H9 (cell line): ENCODE results near the gene ARHGAP26. TPM values are rescaled to one million over a fixed set of nuclear protein-coding genes. Genes with fewer than 3 reads are reported as not detected.
A peak's percentile ranks its signal among the peaks of the same experiment; 100 is the strongest.

ENCODE experiments used
- DNase-seq: peaks from one replicate; pipeline ENCODE4 v3.0.0-alpha.2; 2017
- H2AFZ ChIP-seq: one replicate; pipeline ENCODE4 v1.6.1; 2013; ENCODE audit warnings: mild to moderate bottlenecking, low read length, control low read depth, moderate library complexity
- H2AK5ac ChIP-seq: 2 replicates; pipeline ENCODE4 v1.6.1; 2013; ENCODE audit warnings: low read length, control low read depth, mixed read lengths; ENCODE audit not compliant: insufficient read length
- H2BK120ac ChIP-seq: one replicate; pipeline ENCODE4 v1.6.1; 2013; ENCODE audit warnings: low read depth, mild to moderate bottlenecking, low read length, control low read depth, inconsistent platforms; ENCODE audit not compliant: poor library complexity, severe bottlenecking
- H2BK12ac ChIP-seq: 2 replicates; pipeline ENCODE4 v1.6.1; 2013; ENCODE audit warnings: low read length, control low read depth, mixed read lengths, low read depth; ENCODE audit not compliant: insufficient read length
- H2BK15ac ChIP-seq: 2 replicates; pipeline ENCODE4 v1.6.1; 2013; ENCODE audit warnings: low read depth, low read length, control low read depth
- H2BK20ac ChIP-seq: one replicate; pipeline ENCODE4 v1.6.1; 2013; ENCODE audit warnings: low read depth, mild to moderate bottlenecking, low read length, control low read depth, inconsistent platforms; ENCODE audit not compliant: poor library complexity, severe bottlenecking
- H2BK5ac ChIP-seq: 2 replicates; pipeline ENCODE4 v1.6.1; 2013; ENCODE audit warnings: low read length, control low read depth, mixed read lengths; ENCODE audit not compliant: insufficient read length
- H3K14ac ChIP-seq: 2 replicates; pipeline ENCODE4 v1.6.1; 2013; ENCODE audit warnings: low read length, control low read depth; ENCODE audit not compliant: insufficient read depth
- H3K18ac ChIP-seq: 2 replicates; pipeline ENCODE4 v1.6.1; 2013; ENCODE audit warnings: low read depth, mild to moderate bottlenecking, mixed read lengths, low read length, control low read depth; ENCODE audit not compliant: insufficient read length
- H3K23ac ChIP-seq: 2 replicates; pipeline ENCODE4 v1.6.1; 2013; ENCODE audit warnings: low read length, control low read depth, mixed read lengths, low read depth; ENCODE audit not compliant: insufficient read length
- H3K23me2 ChIP-seq: 2 replicates; pipeline ENCODE4 v1.6.1; 2013; ENCODE audit warnings: low read depth, mild to moderate bottlenecking, mixed read lengths, low read length, control low read depth; ENCODE audit not compliant: insufficient read length, poor library complexity, severe bottlenecking
- H3K27ac ChIP-seq: 2 replicates; pipeline ENCODE4 v1.5.1; 2013; ENCODE audit warnings: low read length, control low read depth, mixed read lengths, low read depth; ENCODE audit not compliant: insufficient read length
- H3K27me3 ChIP-seq: 2 replicates; pipeline ENCODE4 v1.6.1; 2013; ENCODE audit warnings: low read length, control low read depth, inconsistent platforms; ENCODE audit not compliant: insufficient read depth
- H3K4ac ChIP-seq: 2 replicates; pipeline ENCODE4 v1.6.1; 2013; ENCODE audit warnings: low read depth, mild to moderate bottlenecking, control low read depth, inconsistent platforms, low read length, moderate library complexity
- H3K4me1 ChIP-seq: 2 replicates; pipeline ENCODE4 v1.6.1; 2013; ENCODE audit warnings: low read length, control low read depth, inconsistent platforms; ENCODE audit not compliant: insufficient read depth
- H3K4me2 ChIP-seq: 2 replicates; pipeline ENCODE4 v1.6.1; 2013; ENCODE audit warnings: low read length, control low read depth, mixed read lengths; ENCODE audit not compliant: insufficient read length, insufficient read depth
- H3K56ac ChIP-seq: 2 replicates; pipeline ENCODE4 v1.6.1; 2013; ENCODE audit warnings: low read depth, mild to moderate bottlenecking, mixed read lengths, low read length, control low read depth; ENCODE audit not compliant: insufficient read length
- H3K79me1 ChIP-seq: 2 replicates; pipeline ENCODE4 v1.6.1; 2013; ENCODE audit warnings: low read depth, mild to moderate bottlenecking, moderate library complexity, low read length, control low read depth, inconsistent platforms; ENCODE audit not compliant: insufficient read depth, poor library complexity, severe bottlenecking
- H3K79me2 ChIP-seq: 2 replicates; pipeline ENCODE4 v1.6.1; 2013; ENCODE audit warnings: low read length, control low read depth, inconsistent platforms; ENCODE audit not compliant: insufficient read depth
- H3K9ac ChIP-seq: 2 replicates; pipeline ENCODE4 v1.6.1; 2013; ENCODE audit warnings: low read length, control low read depth, mixed read lengths; ENCODE audit not compliant: insufficient read length; ENCODE audit errors: extremely low read depth
- H3K9me3 ChIP-seq: one replicate; pipeline ENCODE4 v1.6.1; 2013; ENCODE audit warnings: low read depth, low read length, inconsistent platforms; ENCODE audit not compliant: control insufficient read depth
- H3T11ph ChIP-seq: one replicate; pipeline ENCODE4 v1.6.1; 2013; ENCODE audit warnings: mild to moderate bottlenecking, low read length, control low read depth, inconsistent platforms
- H4K20me1 ChIP-seq: one replicate; pipeline ENCODE4 v1.6.1; 2013; ENCODE audit not compliant: control insufficient read depth, insufficient read length, insufficient read depth
- H4K5ac ChIP-seq: 2 replicates; pipeline ENCODE4 v1.6.1; 2013; ENCODE audit warnings: low read depth, mild to moderate bottlenecking, mixed read lengths, low read length, control low read depth; ENCODE audit not compliant: insufficient read length
- H4K8ac ChIP-seq: replicated peaks from 2 replicates; pipeline ENCODE4 v1.6.1; 2013; ENCODE audit warnings: low read length, control low read depth, mixed read lengths, low read depth; ENCODE audit not compliant: insufficient read length
- H4K91ac ChIP-seq: 2 replicates; pipeline ENCODE4 v1.6.1; 2013; ENCODE audit warnings: low read depth, mild to moderate bottlenecking, moderate library complexity, mixed read lengths, low read length, control low read depth; ENCODE audit not compliant: insufficient read length
- H3K27ac Mint-ChIP-seq, 3 experiments: 2 replicates in 2 of 3; 3 replicates in 1 of 3; pipeline ENCODE4 v1.8.0; 2020 to 2021; ENCODE audit warnings: mixed read lengths in 3 of 3, mild to moderate bottlenecking in 1 of 3, moderate library complexity in 1 of 3
- H3K27me3 Mint-ChIP-seq: 2 replicates; pipeline ENCODE4 v1.8.0; 2021; ENCODE audit warnings: low read depth, mild to moderate bottlenecking, moderate library complexity, mixed read lengths
- H3K36me3 Mint-ChIP-seq, 3 experiments: 2 replicates in 2 of 3; 3 replicates in 1 of 3; pipeline ENCODE4 v1.8.0; 2020 to 2021; ENCODE audit warnings: low read depth in 3 of 3, mixed read lengths in 3 of 3; ENCODE audit not compliant: insufficient read depth in 1 of 3
- H3K4me1 Mint-ChIP-seq, 2 experiments: 2 replicates each; pipeline ENCODE4 v1.8.0; 2020; ENCODE audit warnings: mixed read lengths in 2 of 2
- H3K4me3 Mint-ChIP-seq, 2 experiments: 2 replicates in 1 of 2; 3 replicates in 1 of 2; pipeline ENCODE4 v1.8.0; 2020 to 2021; ENCODE audit warnings: mild to moderate bottlenecking in 2 of 2, mixed read lengths in 2 of 2, moderate library complexity in 1 of 2
- H3K9me3 Mint-ChIP-seq, 2 experiments: 2 replicates in 1 of 2; 3 replicates in 1 of 2; pipeline ENCODE4 v1.8.0; 2020; ENCODE audit warnings: mild to moderate bottlenecking in 2 of 2, mixed read lengths in 2 of 2, moderate library complexity in 1 of 2
- CTCF ChIP-seq: fragments of 200-600 bp; sonication (generic); conservative IDR thresholded peaks from 3 replicates; pipeline ENCODE4 v1.8.0; 2021; ENCODE audit warnings: antibody characterized with exemption, mild to moderate bottlenecking
- WGBS: extraction: QIAGEN DNeasy Blood & Tissue Kit; methylation state at CpG from one replicate; pipeline ENCODE4 v1.1.7; 2013; ENCODE audit warnings: missing lambda C conversion rate, low lambda C conversion rate, mixed read lengths; ENCODE audit not compliant: insufficient read length; ENCODE audit errors: extremely low coverage; 5-methylcytosine and 5-hydroxymethylcytosine counted together
- total RNA-seq: library from RNA; stranded (reverse); gene quantifications from 2 replicates; pipeline ENCODE4 v1.2.1, GENCODE V29; 2021

The ARHGAP26 gene
- total RNA-seq, 1 experiment from 2014 or later, result 13.8 TPM

- Histone ChIP-seq H4K91ac (no peak overlapping the region), H2BK120ac (no peak overlapping the region), H3K27me3 (no peaks in the 10 kb centered on the region), H3K4ac (no peak overlapping the region), H2AFZ (no peak overlapping the region), H3K4me1 (peaks cover 3% of the 10 kb centered on the region; the same call in 1 of the 2 replicates), H2BK12ac (no peak overlapping the region), H3K4me2 (no peak overlapping the region), H3K79me1 (no peaks in the 10 kb centered on the region), H2BK20ac (no peak overlapping the region), H3T11ph (no peak overlapping the region), H3K27ac (no peak overlapping the region), H4K8ac (no peak overlapping the region), H2BK15ac (no peak overlapping the region), H4K20me1 (no peaks in the 10 kb centered on the region), H2BK5ac (no peak overlapping the region), H2AK5ac (no peak overlapping the region), H3K9ac (no peak overlapping the region), H3K23ac (no peak overlapping the region), H3K56ac (no peak overlapping the region), H3K9me3 (no peaks in the 10 kb centered on the region), H3K14ac (no peak overlapping the region), H3K79me2 (no peaks in the 10 kb centered on the region), H3K18ac (no peak overlapping the region), H4K5ac (no peak overlapping the region), H3K23me2 (no peaks in the 10 kb centered on the region)
- peaks cover 0 to 3% (median 1%) of the 10 kb centered on the region in 3 experiments; a peak in 4 of 7 replicates for H3K36me3 Mint-ChIP-seq
- peak overlapping the region in 2 of 3 experiments; percentile 34 to 49; a peak in 2 of 7 replicates for H3K27ac Mint-ChIP-seq
- DNase-seq, result no peak
- no peak for TF ChIP-seq CTCF
- H3K27me3 Mint-ChIP-seq, result no peaks in the 10 kb centered on the region
- WGBS, result no CpG with 5 or more reads among the region's 16 CpGs
- H3K4me1 Mint-ChIP-seq, result peaks cover 11 to 12% of the 10 kb centered on the region in 2 experiments
- H3K4me3 Mint-ChIP-seq, result no peak overlapping the region
- no peaks in the 10 kb centered on the region for H3K9me3 Mint-ChIP-seq
These were observed 335.2 kb downstream of the ARHGAP26 start for GRCh38 chr5:143105216-143105905.
